GM12874 (cell line): Measurements from ENCODE around the gene F2.

Source experiments
- TF ChIP-seq, protein P1 (sequence below): IDR thresholded peaks from 2 replicates; pipeline ENCODE4 v1.5.1; 2011; ENCODE audit warnings: low read depth, mild to moderate bottlenecking, control low read depth, low read length, moderate library complexity; ENCODE audit not compliant: insufficient read depth

Gene F2

DNA sequence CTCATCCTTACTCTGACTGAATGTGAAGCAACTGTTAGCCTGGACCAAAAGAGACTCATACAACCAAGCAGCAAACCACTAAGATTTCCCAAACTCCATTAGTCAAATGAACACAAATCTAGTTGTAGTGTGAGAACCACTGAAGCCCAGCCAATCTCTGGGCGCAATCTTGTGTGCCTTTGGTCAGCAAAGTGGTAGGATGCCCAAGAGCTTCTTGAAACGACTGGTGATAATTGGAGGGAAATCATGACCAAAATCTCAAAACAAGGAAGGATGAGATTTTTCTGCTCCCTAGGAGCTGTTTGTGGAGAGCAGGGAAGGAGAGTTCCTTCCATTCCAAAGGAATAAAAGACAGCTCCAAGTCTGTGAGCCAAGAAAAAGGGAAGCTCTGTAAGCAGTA lies 24.0 kb downstream of the F2 start:
- TF ChIP-seq, protein P1, sequence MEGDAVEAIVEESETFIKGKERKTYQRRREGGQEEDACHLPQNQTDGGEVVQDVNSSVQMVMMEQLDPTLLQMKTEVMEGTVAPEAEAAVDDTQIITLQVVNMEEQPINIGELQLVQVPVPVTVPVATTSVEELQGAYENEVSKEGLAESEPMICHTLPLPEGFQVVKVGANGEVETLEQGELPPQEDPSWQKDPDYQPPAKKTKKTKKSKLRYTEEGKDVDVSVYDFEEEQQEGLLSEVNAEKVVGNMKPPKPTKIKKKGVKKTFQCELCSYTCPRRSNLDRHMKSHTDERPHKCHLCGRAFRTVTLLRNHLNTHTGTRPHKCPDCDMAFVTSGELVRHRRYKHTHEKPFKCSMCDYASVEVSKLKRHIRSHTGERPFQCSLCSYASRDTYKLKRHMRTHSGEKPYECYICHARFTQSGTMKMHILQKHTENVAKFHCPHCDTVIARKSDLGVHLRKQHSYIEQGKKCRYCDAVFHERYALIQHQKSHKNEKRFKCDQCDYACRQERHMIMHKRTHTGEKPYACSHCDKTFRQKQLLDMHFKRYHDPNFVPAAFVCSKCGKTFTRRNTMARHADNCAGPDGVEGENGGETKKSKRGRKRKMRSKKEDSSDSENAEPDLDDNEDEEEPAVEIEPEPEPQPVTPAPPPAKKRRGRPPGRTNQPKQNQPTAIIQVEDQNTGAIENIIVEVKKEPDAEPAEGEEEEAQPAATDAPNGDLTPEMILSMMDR: no peak

DNA sequence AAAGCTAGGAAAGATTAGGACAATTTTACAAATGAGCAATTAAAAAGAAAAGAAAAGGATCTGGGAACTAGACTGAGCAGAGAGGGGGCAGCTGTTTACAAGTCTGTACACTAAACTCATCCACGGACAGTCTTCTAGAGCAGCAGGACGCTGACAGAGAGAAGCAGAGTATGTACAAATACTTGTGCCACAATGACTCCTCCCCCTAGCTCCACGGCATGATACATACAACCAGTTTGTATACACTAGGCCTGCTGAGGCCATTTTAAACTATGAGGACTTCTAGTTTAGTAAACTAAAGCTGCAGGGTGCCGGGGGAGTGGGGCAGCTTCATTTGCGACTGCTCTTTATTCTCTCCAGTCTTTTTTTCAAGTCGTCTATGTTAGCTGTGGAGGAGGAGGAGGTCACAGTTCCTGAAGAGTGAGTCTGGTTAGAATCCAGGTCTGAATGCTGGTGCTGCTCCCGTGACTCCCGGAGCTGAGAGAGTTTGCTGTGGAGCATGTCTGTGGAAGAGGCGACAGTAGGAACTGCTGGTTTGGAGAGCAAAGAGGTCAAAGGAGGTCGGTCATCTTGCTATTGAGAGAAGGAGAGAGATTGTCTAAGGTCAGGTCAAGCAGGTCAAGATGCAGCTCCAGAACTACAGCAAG lies 24.8 kb downstream of the F2 start:
- TF ChIP-seq, protein P1: no peak

DNA sequence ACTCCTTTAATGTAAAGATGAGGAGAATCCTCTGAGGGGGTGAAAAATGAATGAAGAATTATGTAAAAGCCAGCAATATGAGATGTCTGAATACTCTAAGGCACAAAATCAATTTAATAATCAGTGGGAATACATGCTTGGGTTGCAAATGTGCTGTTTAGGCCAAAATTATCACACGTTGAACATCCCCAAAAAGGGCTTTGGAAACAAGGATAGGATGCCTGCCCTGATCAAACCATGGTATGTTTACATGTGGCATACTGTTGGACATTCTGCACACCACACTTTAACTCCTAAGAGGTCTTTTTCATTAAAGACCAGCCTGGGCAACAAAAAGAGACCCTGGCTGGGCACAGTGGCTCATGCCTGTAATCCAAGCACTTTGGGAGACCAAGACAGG lies 26.3 kb downstream of the F2 start:
- TF ChIP-seq, protein P1: no peak

DNA sequence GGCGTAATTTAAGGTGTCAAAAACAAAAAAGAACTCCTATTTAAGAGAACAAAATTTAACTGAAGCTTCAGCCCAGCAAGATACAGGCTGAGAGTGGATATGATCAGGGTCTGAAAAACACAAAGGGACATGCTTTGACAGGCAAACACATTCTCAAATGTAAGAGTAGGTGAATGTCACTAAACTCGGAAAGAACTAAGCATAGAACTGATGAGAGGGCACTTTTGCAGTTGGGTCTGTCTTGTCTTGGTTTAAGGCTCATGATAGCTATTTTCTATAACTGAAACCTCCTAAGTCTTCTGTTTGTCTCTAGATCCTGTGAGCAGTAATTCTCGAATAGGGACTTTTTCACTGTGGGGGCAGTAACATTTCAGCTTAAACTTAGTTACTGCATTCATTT lies 27.0 kb downstream of the F2 start:
- TF ChIP-seq, protein P1: no peak

DNA sequence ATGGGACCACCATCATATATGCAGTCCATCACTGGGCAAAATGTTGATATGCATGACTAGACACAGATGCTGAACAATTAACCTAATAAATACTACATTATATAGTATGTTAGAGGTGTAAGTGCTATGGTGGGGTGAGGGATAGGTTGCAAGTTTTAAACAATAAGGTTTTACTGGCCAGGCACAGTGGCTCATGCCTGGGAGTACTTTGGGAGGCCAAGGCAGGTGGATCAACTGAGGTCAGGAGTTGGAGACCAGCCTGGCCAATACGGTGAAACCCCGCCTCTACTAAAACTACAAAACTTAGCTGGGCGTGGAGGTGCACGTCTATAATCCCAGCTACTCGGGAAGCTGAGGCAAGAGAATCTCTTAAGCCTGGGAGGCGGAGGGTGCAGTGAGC lies 28.1 kb downstream of the F2 start:
- TF ChIP-seq, protein P1: no peak

DNA sequence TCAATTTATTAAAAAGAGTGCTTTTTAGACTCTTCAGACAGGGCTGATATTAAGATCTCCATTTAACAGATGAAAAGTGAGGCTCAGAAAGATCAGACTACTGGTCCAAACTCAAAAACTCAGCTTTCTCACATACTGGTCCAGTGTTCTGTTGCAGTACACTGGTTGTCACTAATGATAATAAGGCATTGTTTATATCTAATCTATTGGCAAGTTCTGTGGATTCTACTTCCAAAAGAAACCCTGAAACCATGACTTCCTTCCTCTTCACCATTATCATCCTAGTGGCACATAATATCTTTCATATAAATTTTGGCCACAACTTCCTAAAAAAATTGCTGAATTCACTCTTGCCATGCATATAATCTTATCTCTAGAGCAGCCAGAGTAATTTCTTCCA lies 36.9 kb downstream of the F2 start:
- TF ChIP-seq, protein P1: no peak

DNA sequence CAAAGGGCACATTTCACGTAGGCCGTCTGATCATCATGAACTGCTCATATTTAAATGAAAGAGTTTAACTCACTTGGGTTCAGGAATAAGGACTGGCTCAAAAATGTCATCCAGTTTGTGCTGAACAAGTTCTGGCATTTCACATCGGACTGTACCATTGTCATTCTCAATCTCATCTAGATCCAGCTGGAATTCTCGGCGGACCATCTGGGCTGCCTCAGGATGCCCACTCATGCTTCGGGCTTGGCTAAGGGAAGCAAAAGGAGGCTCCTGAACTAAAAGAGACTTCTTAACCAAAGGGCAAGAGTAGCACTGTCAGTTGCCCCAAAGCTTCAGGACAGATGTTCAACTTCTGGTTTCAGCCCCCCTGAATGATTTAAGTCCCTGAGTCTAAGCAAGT lies 40.2 kb downstream of the F2 start:
- TF ChIP-seq, protein P1: no peak
